Astrocyte (in vitro differentiated cells and primary cell): Measurements from ENCODE around the gene PLCH1. TPM values are rescaled to one million over a fixed set of nuclear protein-coding genes. Genes with fewer than 3 reads are reported as not detected.

Source experiments
- DNase-seq: peaks from one replicate; pipeline ENCODE4 v3.0.0-alpha.2; 2010; ENCODE audit warnings: low read depth
- FAIRE-seq: peaks from 2 replicates; lab custom pipeline; 2011; peaks lifted over from hg19 to GRCh38; lab: Jason Lieb, UNC
- H2AFZ ChIP-seq: 2 replicates; pipeline ENCODE4 v1.6.0; 2012; ENCODE audit warnings: low read depth, low read length, inconsistent platforms
- H3K27ac ChIP-seq: 2 replicates; pipeline ENCODE4 v1.5.1; 2011; ENCODE audit warnings: low read depth, low read length, inconsistent platforms
- H3K27me3 ChIP-seq: 2 replicates; pipeline ENCODE4 v1.6.0; 2011; ENCODE audit warnings: low read length, inconsistent platforms; ENCODE audit not compliant: insufficient read depth
- H3K36me3 ChIP-seq: 2 replicates; pipeline ENCODE4 v1.5.1; 2011; ENCODE audit warnings: low read length, inconsistent platforms; ENCODE audit not compliant: insufficient read depth
- H3K4me1 ChIP-seq: 2 replicates; pipeline ENCODE4 v1.5.1; 2011; ENCODE audit warnings: low read length, inconsistent platforms; ENCODE audit not compliant: insufficient read depth
- H3K4me2 ChIP-seq: 2 replicates; pipeline ENCODE4 v1.6.0; 2012; ENCODE audit warnings: low read length, inconsistent platforms
- H3K4me3 ChIP-seq: 2 replicates; pipeline ENCODE4 v1.5.1; 2011; ENCODE audit warnings: low read depth, mild to moderate bottlenecking, low read length, inconsistent platforms; ENCODE audit not compliant: insufficient read depth
- H3K79me2 ChIP-seq: 2 replicates; pipeline ENCODE4 v1.6.0; 2012; ENCODE audit warnings: mild to moderate bottlenecking, low read length, inconsistent platforms; ENCODE audit not compliant: insufficient read depth
- H3K9ac ChIP-seq: 2 replicates; pipeline ENCODE4 v1.6.0; 2012; ENCODE audit warnings: mild to moderate bottlenecking, low read length, inconsistent platforms
- H3K9me3 ChIP-seq: 2 replicates; pipeline ENCODE4 v1.5.1; 2012; ENCODE audit warnings: low read depth, mild to moderate bottlenecking, low read length, inconsistent platforms; ENCODE audit not compliant: insufficient read depth
- H4K20me1 ChIP-seq: 2 replicates; pipeline ENCODE4 v1.6.0; 2012; ENCODE audit warnings: low read length, inconsistent platforms; ENCODE audit not compliant: insufficient read depth
- H3K27ac Mint-ChIP-seq: one replicate; pipeline ENCODE4 v1.8.0; 2021; ENCODE audit warnings: mild to moderate bottlenecking, mixed read lengths; ENCODE audit not compliant: unreplicated experiment
- H3K27me3 Mint-ChIP-seq: one replicate; pipeline ENCODE4 v1.8.0; 2021; ENCODE audit warnings: low read depth, mixed read lengths; ENCODE audit not compliant: unreplicated experiment
- H3K36me3 Mint-ChIP-seq: one replicate; pipeline ENCODE4 v1.8.0; 2021; ENCODE audit warnings: low read depth, mixed read lengths; ENCODE audit not compliant: unreplicated experiment
- H3K4me1 Mint-ChIP-seq: one replicate; pipeline ENCODE4 v1.8.0; 2021; ENCODE audit warnings: low read depth, mixed read lengths; ENCODE audit not compliant: unreplicated experiment
- H3K4me3 Mint-ChIP-seq: one replicate; pipeline ENCODE4 v1.8.0; 2021; ENCODE audit warnings: mild to moderate bottlenecking, moderate library complexity, mixed read lengths; ENCODE audit not compliant: unreplicated experiment
- H3K9me3 Mint-ChIP-seq: one replicate; pipeline ENCODE4 v1.8.0; 2021; ENCODE audit warnings: mild to moderate bottlenecking, mixed read lengths; ENCODE audit not compliant: unreplicated experiment
- EZH2 ChIP-seq: IDR thresholded peaks from 2 replicates; pipeline ENCODE4 v1.6.1; 2012; ENCODE audit warnings: mild to moderate bottlenecking, low read length, inconsistent platforms; ENCODE audit not compliant: insufficient read depth
- total RNA-seq: library from RNA; stranded (reverse); gene quantifications from 2 replicates; pipeline ENCODE4 v1.2.1, GENCODE V29; 2021
- TF ChIP-seq, protein P1 (sequence below): IDR thresholded peaks from 2 replicates; pipeline ENCODE4 v1.5.1; 2011; ENCODE audit warnings: low read depth, mild to moderate bottlenecking, inconsistent platforms, low read length, moderate library complexity; ENCODE audit not compliant: insufficient read depth

Gene PLCH1
- total RNA-seq, 1 donor from 2014 or later: 1.2 TPM

DNA sequence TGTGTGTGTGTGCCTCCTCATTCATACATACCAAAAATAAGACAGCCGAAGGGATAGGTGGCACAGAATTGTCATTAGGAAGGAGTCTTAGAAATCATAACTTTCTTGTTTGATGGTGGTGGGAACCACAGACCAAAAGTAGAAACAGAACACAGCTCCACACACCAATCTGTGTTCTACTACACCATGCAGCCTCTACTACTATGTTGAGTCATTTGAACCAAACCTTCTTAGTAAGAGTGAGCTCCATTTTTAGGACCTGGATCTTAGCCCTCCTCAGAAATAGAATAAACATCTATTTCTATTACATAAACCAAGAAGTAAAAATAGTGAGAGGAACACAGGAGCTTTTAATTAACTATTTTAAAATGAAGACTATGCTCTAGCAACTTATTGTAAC lies 27.9 kb upstream of the PLCH1 start:
- DNase-seq (no peak), FAIRE-seq (no peak)
- Mint-ChIP-seq H3K36me3 (peaks cover 4% of the 10 kb centered on the region), H3K9me3 (no peaks in the 10 kb centered on the region), H3K27me3 (no peaks in the 10 kb centered on the region), H3K4me3 (no peak overlapping the region), H3K27ac (no peak overlapping the region), H3K4me1 (no peaks in the 10 kb centered on the region)
- no peaks in the 10 kb centered on the region for H4K20me1 ChIP-seq
- H2AFZ ChIP-seq: no peak overlapping the region
- H3K36me3 ChIP-seq: no peaks in the 10 kb centered on the region
- H3K27ac ChIP-seq: no peak overlapping the region
- H3K9ac ChIP-seq: no peak overlapping the region
- TF ChIP-seq, protein P1, sequence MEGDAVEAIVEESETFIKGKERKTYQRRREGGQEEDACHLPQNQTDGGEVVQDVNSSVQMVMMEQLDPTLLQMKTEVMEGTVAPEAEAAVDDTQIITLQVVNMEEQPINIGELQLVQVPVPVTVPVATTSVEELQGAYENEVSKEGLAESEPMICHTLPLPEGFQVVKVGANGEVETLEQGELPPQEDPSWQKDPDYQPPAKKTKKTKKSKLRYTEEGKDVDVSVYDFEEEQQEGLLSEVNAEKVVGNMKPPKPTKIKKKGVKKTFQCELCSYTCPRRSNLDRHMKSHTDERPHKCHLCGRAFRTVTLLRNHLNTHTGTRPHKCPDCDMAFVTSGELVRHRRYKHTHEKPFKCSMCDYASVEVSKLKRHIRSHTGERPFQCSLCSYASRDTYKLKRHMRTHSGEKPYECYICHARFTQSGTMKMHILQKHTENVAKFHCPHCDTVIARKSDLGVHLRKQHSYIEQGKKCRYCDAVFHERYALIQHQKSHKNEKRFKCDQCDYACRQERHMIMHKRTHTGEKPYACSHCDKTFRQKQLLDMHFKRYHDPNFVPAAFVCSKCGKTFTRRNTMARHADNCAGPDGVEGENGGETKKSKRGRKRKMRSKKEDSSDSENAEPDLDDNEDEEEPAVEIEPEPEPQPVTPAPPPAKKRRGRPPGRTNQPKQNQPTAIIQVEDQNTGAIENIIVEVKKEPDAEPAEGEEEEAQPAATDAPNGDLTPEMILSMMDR: no peak
- no peaks in the 10 kb centered on the region for H3K9me3 ChIP-seq
- no peak overlapping the region for H3K4me3 ChIP-seq
- no peak overlapping the region for H3K4me2 ChIP-seq
- H3K4me1 ChIP-seq: no peaks in the 10 kb centered on the region
- H3K27me3 ChIP-seq: no peaks in the 10 kb centered on the region
- H3K79me2 ChIP-seq: no peaks in the 10 kb centered on the region

DNA sequence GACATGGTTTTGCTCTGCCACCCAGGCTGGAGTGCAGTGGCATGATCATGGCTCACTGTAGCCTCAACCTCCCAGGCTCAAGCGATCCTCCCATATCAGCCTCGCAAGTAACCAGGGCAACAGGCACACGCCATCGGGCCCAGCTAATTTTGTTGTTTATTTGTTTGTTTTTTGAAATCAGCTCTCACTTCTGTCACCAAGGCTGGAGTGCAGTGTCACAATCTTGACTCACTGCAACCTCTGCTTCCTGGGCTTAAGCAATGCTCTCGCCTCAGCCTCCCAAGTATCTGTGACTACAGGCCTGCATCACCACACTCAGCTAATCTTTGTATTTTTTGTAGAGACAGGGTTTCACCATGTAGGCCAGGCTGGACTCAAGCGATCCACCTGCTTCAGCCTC lies 26.3 kb upstream of the PLCH1 start:
- no peaks in the 10 kb centered on the region for H4K20me1 ChIP-seq
- no peak for TF ChIP-seq EZH2
- TF ChIP-seq, protein P1: no peak
- no peak overlapping the region for H2AFZ ChIP-seq
- no peak overlapping the region for H3K4me3 ChIP-seq
- H3K9ac ChIP-seq: no peak overlapping the region
- H3K27ac Mint-ChIP-seq: no peak overlapping the region
- no peaks in the 10 kb centered on the region for H3K79me2 ChIP-seq
- H3K9me3 ChIP-seq: no peaks in the 10 kb centered on the region
- no peak overlapping the region for H3K27ac ChIP-seq
- no peak for FAIRE-seq
- no peak overlapping the region for H3K4me3 Mint-ChIP-seq
- no peaks in the 10 kb centered on the region for H3K27me3 Mint-ChIP-seq
- no peak overlapping the region for H3K4me2 ChIP-seq
- no peaks in the 10 kb centered on the region for H3K4me1 Mint-ChIP-seq
- no peaks in the 10 kb centered on the region for H3K27me3 ChIP-seq
- H3K4me1 ChIP-seq: no peaks in the 10 kb centered on the region
- no peaks in the 10 kb centered on the region for H3K36me3 ChIP-seq
- no peak for DNase-seq
- no peaks in the 10 kb centered on the region for H3K9me3 Mint-ChIP-seq
- peaks cover 4% of the 10 kb centered on the region for H3K36me3 Mint-ChIP-seq

- Mint-ChIP-seq H3K4me1 (no peaks in the 10 kb centered on the region), H3K9me3 (no peaks in the 10 kb centered on the region), H3K27me3 (no peaks in the 10 kb centered on the region), H3K27ac (no peak overlapping the region), H3K4me3 (no peak overlapping the region), H3K36me3 (no peaks in the 10 kb centered on the region)
- TF ChIP-seq EZH2: no peak
- TF ChIP-seq, protein P1: no peak
- no peaks in the 10 kb centered on the region for H3K4me1 ChIP-seq
- no peaks in the 10 kb centered on the region for H3K36me3 ChIP-seq
- no peak overlapping the region for H3K27ac ChIP-seq
- H3K79me2 ChIP-seq: no peaks in the 10 kb centered on the region
- no peak overlapping the region for H3K4me2 ChIP-seq
- H2AFZ ChIP-seq: no peak overlapping the region
- H3K9ac ChIP-seq: no peak overlapping the region
- H3K27me3 ChIP-seq: no peaks in the 10 kb centered on the region
- FAIRE-seq (no peak), DNase-seq (peak; percentile 27)
- no peak overlapping the region for H3K4me3 ChIP-seq
- H3K9me3 ChIP-seq: no peaks in the 10 kb centered on the region
- H4K20me1 ChIP-seq: no peaks in the 10 kb centered on the region
These were observed 21.3 kb upstream of the PLCH1 start for GRCh38 chr3:155766206-155766605.
